ENCODE results near the gene ALPK3.

- no peak for TF ChIP-seq YY1 (IDR thresholded peaks at IDR 0.05; ENCODE audit: low read depth)
- no peak for TF ChIP-seq EP300 (IDR thresholded peaks at IDR 0.05; ENCODE audit: borderline replicate concordance)
- TF ChIP-seq FOXM1 (IDR thresholded peaks at IDR 0.05; ENCODE audit: borderline replicate concordance, low read depth), result no peak
- TF ChIP-seq, protein P1, sequence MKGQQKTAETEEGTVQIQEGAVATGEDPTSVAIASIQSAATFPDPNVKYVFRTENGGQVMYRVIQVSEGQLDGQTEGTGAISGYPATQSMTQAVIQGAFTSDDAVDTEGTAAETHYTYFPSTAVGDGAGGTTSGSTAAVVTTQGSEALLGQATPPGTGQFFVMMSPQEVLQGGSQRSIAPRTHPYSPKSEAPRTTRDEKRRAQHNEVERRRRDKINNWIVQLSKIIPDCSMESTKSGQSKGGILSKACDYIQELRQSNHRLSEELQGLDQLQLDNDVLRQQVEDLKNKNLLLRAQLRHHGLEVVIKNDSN (IDR thresholded peaks at IDR 0.05), result no peak
- TF ChIP-seq CREB1 (IDR thresholded peaks at IDR 0.05; ENCODE audit: low read depth), result no peak
- TF ChIP-seq REST (IDR thresholded peaks at IDR 0.05; ENCODE audit: low read depth), result no peak
- no peak for TF ChIP-seq NFIC (IDR thresholded peaks at IDR 0.05)
- TF ChIP-seq RAD21 (IDR thresholded peaks at IDR 0.05; ENCODE audit: low read depth), result no peak
- TF ChIP-seq, protein P2, sequence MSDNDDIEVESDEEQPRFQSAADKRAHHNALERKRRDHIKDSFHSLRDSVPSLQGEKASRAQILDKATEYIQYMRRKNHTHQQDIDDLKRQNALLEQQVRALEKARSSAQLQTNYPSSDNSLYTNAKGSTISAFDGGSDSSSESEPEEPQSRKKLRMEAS (IDR thresholded peaks at IDR 0.05), result no peak
- no peak for TF ChIP-seq TCF12 (IDR thresholded peaks at IDR 0.05; ENCODE audit: low read depth)
- TF ChIP-seq ZBTB7A (IDR thresholded peaks at IDR 0.05; ENCODE audit: low read depth), result no peak
Measured at GRCh38 chr15:84879088-84879780, 62.1 kb downstream of the ALPK3 start.

All from Ishikawa (cell line).